NCI-H1417 treated with DMSO at 0.1 percent for 48 hours (cell line): Measurements from ENCODE around the gene ACAD10.
"Not testable (repeated sequence)": the region's sequence is repeated elsewhere in the genome, so short reads cannot be mapped to it uniquely, and the experiment has no call there.

ENCODE experiments used
- DNase-seq: peaks from one replicate; lab custom pipeline; 2025; lab: John Stamatoyannopoulos, UW

The ACAD10 gene

GRCh38 chr12:111687255-111687654 is 1.4 kb downstream of the ACAD10 start:
- DNase-seq, result no peak

- DNase-seq, result no peak
These were observed 2.1 kb downstream of the ACAD10 start for GRCh38 chr12:111687952-111688351.

GRCh38 chr12:111691262-111691661 is 5.4 kb downstream of the ACAD10 start:
- no peak for DNase-seq

DNA sequence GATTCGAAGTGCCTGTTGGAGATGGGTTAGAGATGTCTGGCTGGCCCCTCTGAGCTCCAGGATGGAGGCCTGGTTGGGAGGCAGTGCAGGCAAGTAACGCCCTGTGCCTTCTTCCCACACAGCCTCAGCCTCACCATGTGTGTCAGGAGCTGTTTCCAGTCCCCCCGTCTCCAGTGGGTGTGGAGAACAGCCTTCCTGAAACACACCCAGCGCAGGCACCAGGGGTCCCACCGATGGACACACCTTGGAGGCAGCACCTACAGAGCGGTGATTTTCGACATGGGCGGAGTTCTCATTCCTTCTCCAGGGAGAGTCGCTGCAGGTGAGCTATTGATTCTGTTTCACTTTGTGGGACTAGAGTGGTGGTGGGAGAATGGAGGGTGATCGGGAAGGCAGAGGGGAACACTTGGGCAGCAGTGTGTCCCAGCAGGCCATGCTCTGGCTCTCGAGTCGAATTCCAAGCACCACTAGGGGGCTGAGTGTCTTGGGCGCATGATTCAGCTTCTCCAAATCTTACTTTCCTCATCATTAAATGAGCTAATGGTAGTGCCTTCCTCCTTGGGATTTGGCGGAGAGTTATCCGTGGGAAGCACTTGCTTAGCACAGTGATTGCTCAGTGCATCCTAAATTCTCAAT is 6.8 kb downstream of the ACAD10 start:
- DNase-seq, result no peak

GRCh38 chr12:111693818-111694217 is 8.0 kb downstream of the ACAD10 start:
- no peak for DNase-seq

- DNase-seq, result no peak
These were observed 14.1 kb downstream of the ACAD10 start for GRCh38 chr12:111699962-111700361.

GRCh38 chr12:111705672-111706071 is 19.8 kb downstream of the ACAD10 start:
- DNase-seq, result no peak

- DNase-seq, result no peak
These were observed 20.3 kb downstream of the ACAD10 start for GRCh38 chr12:111706145-111706544.

DNA sequence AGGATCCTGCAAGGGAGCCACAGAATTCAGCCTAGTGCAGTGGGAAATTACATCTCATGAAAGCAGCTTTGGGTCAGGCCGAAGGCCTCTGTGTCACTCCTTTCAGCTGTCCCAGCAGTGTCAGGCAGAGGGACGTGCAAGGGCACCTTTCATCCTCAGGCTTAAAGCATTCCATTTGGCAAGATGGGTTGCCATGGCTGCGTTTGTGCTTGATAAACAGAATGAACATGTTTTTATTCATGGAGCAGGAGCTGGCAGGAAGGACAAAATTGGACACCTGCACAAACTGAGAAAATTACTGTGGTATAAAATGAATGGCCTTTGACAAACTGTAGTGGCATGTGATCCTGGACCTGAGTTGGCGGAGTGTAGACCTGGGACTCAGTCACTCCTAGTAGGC is 29.4 kb downstream of the ACAD10 start:
- no peak for DNase-seq

GRCh38 chr12:111719316-111719715 is 33.5 kb downstream of the ACAD10 start:
- not testable (repeated sequence) for DNase-seq

DNA sequence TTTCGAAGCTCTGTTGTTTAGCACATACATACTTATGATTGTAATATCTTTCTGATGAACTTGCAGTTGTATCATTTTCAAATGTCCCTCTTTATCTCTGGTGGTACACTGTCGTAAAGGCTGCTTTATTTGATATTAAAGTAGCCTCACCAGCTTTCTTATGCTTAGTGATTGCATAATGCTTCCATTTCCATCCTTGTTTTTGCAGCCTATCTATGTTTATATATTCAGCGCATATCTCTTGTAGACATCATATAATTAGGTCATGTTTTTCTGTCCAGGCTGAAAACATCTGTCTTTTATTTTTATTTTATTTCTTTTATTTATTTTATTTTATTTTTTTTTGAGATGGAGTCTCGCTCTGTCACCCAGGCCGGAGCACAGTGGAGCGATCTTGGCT is 34.6 kb downstream of the ACAD10 start:
- no peak for DNase-seq

GRCh38 chr12:111723646-111724360 is 38.0 kb downstream of the ACAD10 start:
- DNase-seq, result not testable (repeated sequence)

DNA sequence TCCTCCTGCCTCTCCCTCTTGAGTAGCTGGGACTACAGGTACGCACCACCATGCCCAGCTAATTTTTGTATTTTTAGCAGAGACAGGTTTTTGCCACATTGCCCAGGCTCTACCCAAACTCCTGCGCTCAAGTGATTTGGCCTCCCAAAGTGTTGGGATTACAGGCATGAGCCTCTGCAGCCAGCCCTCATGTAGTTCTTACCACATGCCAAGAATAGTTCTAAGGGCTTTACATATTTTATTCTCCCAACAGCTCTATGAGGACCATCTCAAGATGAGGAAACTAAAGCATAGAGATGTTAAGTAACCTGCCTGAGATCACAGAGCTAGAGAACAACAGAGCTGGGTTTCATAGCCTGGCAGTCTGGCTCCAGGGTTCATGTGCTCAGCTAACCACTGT is 42.9 kb downstream of the ACAD10 start:
- no peak for DNase-seq

- no peak for DNase-seq
These were observed 44.6 kb downstream of the ACAD10 start for GRCh38 chr12:111730420-111730819.

GRCh38 chr12:111732786-111733185 is 46.9 kb downstream of the ACAD10 start:
- no peak for DNase-seq

DNA sequence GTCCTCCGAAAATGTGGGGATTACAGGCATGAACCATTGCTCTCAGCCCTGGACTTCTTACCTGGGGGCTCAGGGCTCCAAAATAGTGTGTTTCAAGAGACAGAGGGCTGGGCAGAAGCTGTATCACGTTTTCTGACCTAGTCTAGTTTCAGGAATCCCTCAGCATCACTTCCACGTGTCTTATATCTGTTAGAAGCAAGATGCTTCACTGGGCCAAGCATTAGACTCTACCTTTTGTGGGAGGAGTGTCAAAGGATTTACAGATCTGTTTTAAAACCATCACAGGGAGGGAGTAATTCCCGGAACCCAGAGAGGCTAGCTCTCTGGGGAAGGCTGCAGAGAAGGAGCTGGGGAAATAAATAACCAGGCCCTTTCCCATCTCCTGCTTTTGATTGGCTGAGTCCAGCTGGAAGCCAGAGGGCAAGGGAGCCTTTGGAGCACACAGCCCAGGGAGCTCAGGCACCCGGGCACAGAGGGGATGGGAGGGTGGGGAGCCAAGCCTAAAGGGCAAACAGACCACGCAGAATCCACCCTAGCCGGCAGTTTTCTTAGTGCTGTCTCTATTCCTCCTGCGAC is 47.6 kb downstream of the ACAD10 start:
- no peak for DNase-seq

GRCh38 chr12:111739524-111739923 is 53.7 kb downstream of the ACAD10 start:
- DNase-seq, result not testable (repeated sequence)

DNA sequence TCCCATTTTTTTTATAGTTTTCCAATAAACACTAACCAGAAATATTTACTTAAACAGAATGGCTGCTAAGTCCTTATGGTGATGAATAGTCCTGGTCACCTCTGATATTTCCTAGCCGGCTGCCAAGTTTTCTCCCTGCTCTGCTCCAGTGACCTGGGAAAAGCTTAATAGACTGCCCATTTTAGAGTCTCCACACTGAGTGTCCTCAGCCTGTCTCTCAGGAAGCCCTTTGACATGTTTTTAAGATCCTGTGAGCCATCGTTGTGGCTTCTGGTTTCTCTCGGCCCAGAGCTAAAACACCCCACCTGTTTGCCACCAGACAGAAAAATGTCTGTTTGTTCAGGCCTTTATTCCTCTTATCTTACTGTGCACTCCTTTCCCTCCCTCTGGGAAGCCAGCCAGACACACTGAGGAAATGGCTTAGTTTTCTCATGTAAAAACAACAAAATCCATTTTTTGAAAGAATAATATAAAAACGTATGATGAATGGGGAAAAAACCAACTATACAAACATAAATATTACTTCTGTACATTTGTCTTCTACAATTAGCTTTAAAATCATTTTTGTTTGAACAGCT is 55.5 kb downstream of the ACAD10 start:
- no peak for DNase-seq

- DNase-seq, result no peak
These were observed 59.4 kb downstream of the ACAD10 start for GRCh38 chr12:111745211-111745610.

GRCh38 chr12:111747333-111747732 is 61.5 kb downstream of the ACAD10 start:
- DNase-seq, result no peak

GRCh38 chr12:111748151-111748672 is 62.4 kb downstream of the ACAD10 start:
- DNase-seq, result no peak

GRCh38 chr12:111748867-111749266 is 63.0 kb downstream of the ACAD10 start:
- no peak for DNase-seq

GRCh38 chr12:111749391-111749790 is 63.5 kb downstream of the ACAD10 start:
- DNase-seq, result no peak
